ENCODE results near the gene RPS26.
"Not testable (repeated sequence)": the region's sequence is repeated elsewhere in the genome, so short reads cannot be mapped to it uniquely, and the experiment has no call there.

The RPS26 gene

GRCh38 chr12:56021889-56022497 is 19.7 kb upstream of the RPS26 start:
- no peak for DNase-seq

- DNase-seq: no peak
Measured at GRCh38 chr12:56028511-56029165, 13.1 kb upstream of the RPS26 start.

- DNase-seq: no peak
Measured at GRCh38 chr12:56029166-56029519, 12.6 kb upstream of the RPS26 start.

- DNase-seq: peak; percentile 8
Measured at GRCh38 chr12:56029666-56030293, 11.9 kb upstream of the RPS26 start.

GRCh38 chr12:56031987-56032386 is 9.7 kb upstream of the RPS26 start:
- no peak for DNase-seq

GRCh38 chr12:56034586-56035332 is 7.0 kb upstream of the RPS26 start:
- no peak for DNase-seq

GRCh38 chr12:56037161-56037560 is 4.6 kb upstream of the RPS26 start:
- no peak for DNase-seq

- no peak for DNase-seq
Measured at GRCh38 chr12:56038022-56038655, 3.6 kb upstream of the RPS26 start.

- DNase-seq: no peak
Measured at GRCh38 chr12:56040151-56040550, 1.6 kb upstream of the RPS26 start.

- DNase-seq: no peak
Measured at GRCh38 chr12:56040963-56041551, 661 bp upstream of the RPS26 start.

GRCh38 chr12:56042430-56042813 is 704 bp downstream of the RPS26 start:
- DNase-seq: not testable (repeated sequence)

GRCh38 chr12:56042843-56043242 is 1.1 kb downstream of the RPS26 start:
- no peak for DNase-seq

GRCh38 chr12:56046027-56046780 is 4.5 kb downstream of the RPS26 start:
- no peak for DNase-seq

- DNase-seq: no peak
Measured at GRCh38 chr12:56053407-56053893, 11.7 kb downstream of the RPS26 start.

- DNase-seq: not testable (repeated sequence)
Measured at GRCh38 chr12:56059964-56060363, 18.2 kb downstream of the RPS26 start.

- DNase-seq: no peak
Measured at GRCh38 chr12:56061982-56062381, 20.3 kb downstream of the RPS26 start.

GRCh38 chr12:56062996-56063395 is 21.3 kb downstream of the RPS26 start:
- no peak for DNase-seq

GRCh38 chr12:56071648-56072047 is 29.9 kb downstream of the RPS26 start:
- no peak for DNase-seq

GRCh38 chr12:56074396-56074795 is 32.7 kb downstream of the RPS26 start:
- DNase-seq: no peak

GRCh38 chr12:56077966-56078365 is 36.2 kb downstream of the RPS26 start:
- not testable (repeated sequence) for DNase-seq

GRCh38 chr12:56078427-56078826 is 36.7 kb downstream of the RPS26 start:
- DNase-seq: no peak

All from NCI-H1092 treated with DMSO at 0.1 percent for 48 hours (cell line).